CD14-positive monocyte (primary cell): ENCODE results near the gene RAB6B. TPM values are rescaled to one million over a fixed set of nuclear protein-coding genes. Genes with fewer than 3 reads are reported as not detected.

Experiments
- DNase-seq, 3 donors: peaks; one replicate each; pipeline ENCODE4 v3.0.0-alpha.2; 2011 to 2022
- H2AFZ ChIP-seq: 2 replicates; pipeline ENCODE4 v1.6.0; 2012; ENCODE audit warnings: mild to moderate bottlenecking, low read depth, low read length, inconsistent platforms; ENCODE audit not compliant: insufficient read depth, poor library complexity, severe bottlenecking
- H3K27ac ChIP-seq, 2 donors: 1 replicate in 1 of 2; 2 replicates in 1 of 2; pipeline ENCODE4 v1.5.1; 2012 to 2013; ENCODE audit warnings: low read length in 2 of 2, control low read depth in 1 of 2, inconsistent platforms in 1 of 2, low read depth in 1 of 2, mild to moderate bottlenecking in 1 of 2
- H3K27me3 ChIP-seq, 2 donors: one replicate each; pipeline versions ENCODE4 v1.6.0 to v1.6.1; 2011 to 2013; ENCODE audit warnings: low read length in 2 of 2; ENCODE audit not compliant: control insufficient read depth in 2 of 2, insufficient read depth in 2 of 2
- H3K36me3 ChIP-seq, 2 donors: replicated peaks in 1 of 2; 1 replicate in 1 of 2; 2 replicates in 1 of 2; pipeline versions ENCODE4 v1.5.1 to v1.6.1; 2012 to 2013; ENCODE audit warnings: low read length in 2 of 2, control low read depth in 1 of 2, inconsistent platforms in 1 of 2, mild to moderate bottlenecking in 1 of 2; ENCODE audit not compliant: insufficient read depth in 2 of 2, control insufficient read depth in 1 of 2
- H3K4me1 ChIP-seq, 2 donors: 1 replicate in 1 of 2; 2 replicates in 1 of 2; pipeline versions ENCODE4 v1.5.1 to v1.6.1; 2012 to 2013; ENCODE audit warnings: low read length in 2 of 2, control low read depth in 1 of 2, inconsistent platforms in 1 of 2, mild to moderate bottlenecking in 1 of 2, moderate library complexity in 1 of 2; ENCODE audit not compliant: insufficient read depth in 2 of 2, control insufficient read depth in 1 of 2
- H3K4me2 ChIP-seq: replicated peaks from 2 replicates; pipeline ENCODE3; 2012; ENCODE audit warnings: low read length, moderate library complexity, mild to moderate bottlenecking; ENCODE audit not compliant: poor library complexity, severe bottlenecking; ENCODE audit errors: extremely low read depth
- H3K4me3 ChIP-seq, 3 experiments: fragments of 200-600 bp in 1 of 3; sonication (generic) in 1 of 3; replicated peaks in 1 of 3; 1 replicate in 2 of 3; 2 replicates in 1 of 3; pipeline ENCODE4 v1.5.1; 2011 to 2013; ENCODE audit warnings: low read length in 3 of 3, mild to moderate bottlenecking in 3 of 3, control low read depth in 2 of 3, low read depth in 2 of 3, inconsistent platforms in 1 of 3, moderate library complexity in 1 of 3
- H3K79me2 ChIP-seq: 2 replicates; pipeline ENCODE4 v1.6.0; 2012; ENCODE audit warnings: mild to moderate bottlenecking, control low read depth, inconsistent platforms, low read length, moderate library complexity; ENCODE audit not compliant: insufficient read depth
- H3K9ac ChIP-seq: 2 replicates; pipeline ENCODE4 v1.6.0; 2017; ENCODE audit warnings: low read length, mild to moderate bottlenecking; ENCODE audit not compliant: insufficient read depth, poor library complexity, severe bottlenecking
- H3K9me3 ChIP-seq, 2 donors: replicated peaks in 1 of 2; 1 replicate in 1 of 2; 2 replicates in 1 of 2; pipeline versions ENCODE4 v1.5.1 to v1.6.1; 2012 to 2013; ENCODE audit warnings: low read length in 2 of 2, control low read depth in 1 of 2; ENCODE audit not compliant: control insufficient read depth in 1 of 2, insufficient read depth in 1 of 2
- H4K20me1 ChIP-seq: 2 replicates; pipeline ENCODE4 v1.6.0; 2012; ENCODE audit warnings: mild to moderate bottlenecking, low read length, control low read depth, moderate library complexity; ENCODE audit not compliant: insufficient read depth
- H3K27ac Mint-ChIP-seq, 7 donors: one replicate each; pipeline ENCODE4 v1.8.0; 2020; ENCODE audit warnings: mild to moderate bottlenecking in 7 of 7, mixed read lengths in 7 of 7, moderate library complexity in 6 of 7, inconsistent platforms in 2 of 7
- H3K27me3 Mint-ChIP-seq, 3 donors: one replicate each; pipeline ENCODE4 v1.8.0; 2021 to 2022; ENCODE audit warnings: low read depth in 3 of 3, mild to moderate bottlenecking in 3 of 3, mixed read lengths in 3 of 3, moderate library complexity in 3 of 3, inconsistent platforms in 1 of 3
- H3K36me3 Mint-ChIP-seq, 2 donors: one replicate each; pipeline ENCODE4 v1.8.0; 2020; ENCODE audit warnings: mixed read lengths in 2 of 2, inconsistent platforms in 1 of 2, mild to moderate bottlenecking in 1 of 2
- H3K4me1 Mint-ChIP-seq: one replicate; pipeline ENCODE4 v1.8.0; 2020; ENCODE audit warnings: mild to moderate bottlenecking, mixed read lengths
- H3K4me3 Mint-ChIP-seq, 2 donors: one replicate each; pipeline ENCODE4 v1.8.0; 2020; ENCODE audit warnings: mild to moderate bottlenecking in 2 of 2, mixed read lengths in 2 of 2, moderate library complexity in 1 of 2
- H3K9me3 Mint-ChIP-seq, 7 donors: one replicate each; pipeline ENCODE4 v1.8.0; 2020 to 2022; ENCODE audit warnings: mixed read lengths in 7 of 7, mild to moderate bottlenecking in 6 of 7, moderate library complexity in 6 of 7, inconsistent platforms in 2 of 7
- CTCF ChIP-seq: fragments of 200-600 bp; IDR thresholded peaks from one replicate; pipeline ENCODE4 v1.8.0; 2022; ENCODE audit warnings: antibody characterized with exemption, mild to moderate bottlenecking
- WGBS: methylation state at CpG from one replicate; pipeline ENCODE4 v1.1.5; 2013; ENCODE audit warnings: missing lambda C conversion rate; ENCODE audit not compliant: insufficient coverage; 5-methylcytosine and 5-hydroxymethylcytosine counted together
- intact Hi-C, 2 donors: fragments of 100-400 bp; cut with micrococcal nuclease; formaldehyde crosslinking; loops; one replicate each; pipeline versions ENCODE4 v1.15.0 to v1.15.1; 2023
- polyA plus RNA-seq, 3 donors: library from polyadenylated mRNA; depleted of rRNA in 1 of 3; unstranded in 2 of 3; stranded (reverse) in 1 of 3; fragments of 300-500 nt in 2 of 3; fragments of >200 nt in 1 of 3; fragmentation: Illumina TruSeq in 2 of 3; gene quantifications; 1 replicate in 2 of 3; 2 replicates in 1 of 3; pipeline ENCODE4 v1.2.3, GENCODE V29; 2012 to 2021

Gene RAB6B
- polyA plus RNA-seq, 3 donors = 0.46 TPM; not detected in 2

- Histone ChIP-seq H3K4me2 (no peak overlapping the region), H3K4me3 (no peak overlapping the region), H3K27me3 (peaks cover 0 to 13% of the 10 kb centered on the region in 2 donors), H3K9me3 (no peaks in the 10 kb centered on the region), H3K9ac (no peak overlapping the region), H4K20me1 (no peaks in the 10 kb centered on the region), H3K4me1 (peaks cover 9 to 13% of the 10 kb centered on the region in 2 donors), H3K36me3 (no peaks in the 10 kb centered on the region), H2AFZ (no peak overlapping the region), H3K79me2 (no peaks in the 10 kb centered on the region), H3K27ac (no peak overlapping the region)
- WGBS = 94% methylated on average over 9 of the region's 10 CpGs
- H3K4me3 Mint-ChIP-seq = peak overlapping the region in 1 of 2 donors; percentile 19
- no peaks in the 10 kb centered on the region for H3K9me3 Mint-ChIP-seq
- peak overlapping the region in 1 of 7 donors; percentile 6 for H3K27ac Mint-ChIP-seq
- H3K4me1 Mint-ChIP-seq = peaks cover 12% of the 10 kb centered on the region
- H3K36me3 Mint-ChIP-seq = no peaks in the 10 kb centered on the region
- intact Hi-C loops = no loop called here
- TF ChIP-seq CTCF = no peak
- peaks cover 15 to 27% (median 17%) of the 10 kb centered on the region in 3 donors for H3K27me3 Mint-ChIP-seq
- no peak for DNase-seq
These were observed 30.5 kb upstream of the RAB6B start for GRCh38 chr3:133925960-133926735.

DNA sequence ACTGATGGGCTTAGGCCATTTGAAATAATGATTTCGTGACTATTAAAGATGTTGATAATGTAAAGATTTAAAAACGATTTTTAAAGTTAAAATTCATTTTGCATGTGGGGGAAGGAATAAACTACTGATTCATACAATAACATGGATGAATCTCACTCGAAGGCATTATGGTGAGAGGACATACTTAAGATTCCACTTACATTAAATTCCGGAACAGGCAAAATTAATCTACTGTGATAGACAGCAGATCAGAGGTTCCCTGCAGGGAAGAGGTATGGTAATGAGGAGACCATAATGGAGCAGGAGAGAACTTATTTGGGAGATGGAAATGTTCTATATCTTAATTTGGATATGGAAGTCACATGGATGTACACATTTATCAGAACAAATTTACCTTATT, 28.4 kb upstream of the RAB6B start:
- no peak for TF ChIP-seq CTCF
- no peak overlapping the region for H3K9ac ChIP-seq
- H3K9me3 ChIP-seq = no peaks in the 10 kb centered on the region
- intact Hi-C loops = no loop called here
- whole genome bisulfite sequencing = no CpG with 5 or more reads among the region's 4 CpGs
- H3K36me3 ChIP-seq = no peaks in the 10 kb centered on the region
- Mint-ChIP-seq H3K4me3 (no peak overlapping the region), H3K9me3 (no peaks in the 10 kb centered on the region), H3K4me1 (peaks cover 12% of the 10 kb centered on the region), H3K27me3 (peaks cover 15 to 27% (median 19%) of the 10 kb centered on the region in 3 donors), H3K27ac (no peak overlapping the region), H3K36me3 (no peaks in the 10 kb centered on the region)
- H3K27ac ChIP-seq = no peak overlapping the region
- no peaks in the 10 kb centered on the region for H4K20me1 ChIP-seq
- peaks cover 9 to 13% of the 10 kb centered on the region in 2 donors for H3K4me1 ChIP-seq
- no peak overlapping the region for H2AFZ ChIP-seq
- DNase-seq = no peak
- no peak overlapping the region for H3K4me2 ChIP-seq
- no peak overlapping the region for H3K4me3 ChIP-seq
- no peaks in the 10 kb centered on the region for H3K79me2 ChIP-seq
- peaks cover 0 to 18% of the 10 kb centered on the region in 2 donors for H3K27me3 ChIP-seq
